ENCODE results near the gene LTA4H. TPM values are rescaled to one million over a fixed set of nuclear protein-coding genes. Genes with fewer than 3 reads are reported as not detected.

Gene LTA4H
- total RNA-seq, 1 experiment from 2014 or later, result 51.8 TPM

- Histone ChIP-seq H3K27me3 (replicated peaks; ENCODE audit: insufficient read depth, low read depth, low read length, poor library complexity) (no peaks in the 10 kb centered on the region), H3K4me3 (ENCODE audit: low read depth, low read length, poor library complexity, severe bottlenecking) (no peak overlapping the region), H3K4me1 (ENCODE audit: insufficient read depth, low read length, poor library complexity, severe bottlenecking) (no peaks in the 10 kb centered on the region), H3K27ac (ENCODE audit: low read depth, low read length, poor library complexity, severe bottlenecking) (no peak overlapping the region), H3K9me3 (ENCODE audit: low read depth, low read length, poor library complexity, severe bottlenecking) (no peaks in the 10 kb centered on the region), H3K36me3 (ENCODE audit: insufficient read depth, low read length, poor library complexity, severe bottlenecking) (no peaks in the 10 kb centered on the region)
- no peak for DNase-seq (ENCODE audit: low spot score)
- TF ChIP-seq CTCF (conservative IDR thresholded peaks at IDR 0.05; ENCODE audit: low read depth, low read length) (no peak), EZH2 (IDR thresholded peaks at IDR 0.05; ENCODE audit: borderline replicate concordance, low read depth, low read length, poor library complexity, severe bottlenecking) (no peak)
- BruUV-seq (replicated peaks), result no TSS peak
- CTCF ChIA-PET, result no interaction called here
- POLR2A ChIA-PET (ENCODE audit: low non-redundant PET), result no interaction called here
- intact Hi-C loops (cut with micrococcal nuclease; ENCODE audit: unreplicated experiment), result no loop called here
Measured at GRCh38 chr12:96049101-96049500, 13.7 kb upstream of the LTA4H start.

GRCh38 chr12:96048393-96048969 is 13.1 kb upstream of the LTA4H start:
- CTCF ChIA-PET, result no interaction called here
- POLR2A ChIA-PET (ENCODE audit: low non-redundant PET), result no interaction called here

GRCh38 chr12:96047229-96048211 is 12.1 kb upstream of the LTA4H start:
- CTCF ChIA-PET, result no interaction called here
- intact Hi-C loops (cut with micrococcal nuclease; ENCODE audit: unreplicated experiment), result no loop called here
- TF ChIP-seq EZH2 (IDR thresholded peaks at IDR 0.05; ENCODE audit: borderline replicate concordance, low read depth, low read length, poor library complexity, severe bottlenecking) (no peak), CTCF (conservative IDR thresholded peaks at IDR 0.05; ENCODE audit: low read depth, low read length) (no peak)
- POLR2A ChIA-PET (ENCODE audit: low non-redundant PET), result no interaction called here
- BruUV-seq (replicated peaks), result no TSS peak
- no peaks in the 10 kb centered on the region for H3K9me3 ChIP-seq (ENCODE audit: low read depth, low read length, poor library complexity, severe bottlenecking)
- H3K4me1 ChIP-seq (ENCODE audit: insufficient read depth, low read length, poor library complexity, severe bottlenecking), result no peaks in the 10 kb centered on the region
- no peak overlapping the region for H3K27ac ChIP-seq (ENCODE audit: low read depth, low read length, poor library complexity, severe bottlenecking)
- DNase-seq (ENCODE audit: low spot score), result no peak
- no peak overlapping the region for H3K4me3 ChIP-seq (ENCODE audit: low read depth, low read length, poor library complexity, severe bottlenecking)
- no peaks in the 10 kb centered on the region for H3K36me3 ChIP-seq (ENCODE audit: insufficient read depth, low read length, poor library complexity, severe bottlenecking)
- H3K27me3 ChIP-seq (replicated peaks; ENCODE audit: insufficient read depth, low read depth, low read length, poor library complexity), result no peaks in the 10 kb centered on the region

More at GRCh38 chr12:96048393-96048969, 13.1 kb upstream of the LTA4H start:
- Histone ChIP-seq H3K27me3 (replicated peaks; ENCODE audit: insufficient read depth, low read depth, low read length, poor library complexity) (no peaks in the 10 kb centered on the region), H3K4me1 (ENCODE audit: insufficient read depth, low read length, poor library complexity, severe bottlenecking) (no peaks in the 10 kb centered on the region), H3K9me3 (ENCODE audit: low read depth, low read length, poor library complexity, severe bottlenecking) (no peaks in the 10 kb centered on the region), H3K36me3 (ENCODE audit: insufficient read depth, low read length, poor library complexity, severe bottlenecking) (no peaks in the 10 kb centered on the region), H3K4me3 (ENCODE audit: low read depth, low read length, poor library complexity, severe bottlenecking) (no peak overlapping the region), H3K27ac (ENCODE audit: low read depth, low read length, poor library complexity, severe bottlenecking) (no peak overlapping the region)
- no peak for DNase-seq (ENCODE audit: low spot score)
- no peak for TF ChIP-seq EZH2 (IDR thresholded peaks at IDR 0.05; ENCODE audit: borderline replicate concordance, low read depth, low read length, poor library complexity, severe bottlenecking)
- TF ChIP-seq CTCF (conservative IDR thresholded peaks at IDR 0.05; ENCODE audit: low read depth, low read length), result no peak
- no TSS peak for BruUV-seq (replicated peaks)
- intact Hi-C loops (cut with micrococcal nuclease; ENCODE audit: unreplicated experiment), result no loop called here

Data from A673 (cell line).